ENCODE measurements around the gene PLA2G4E.
A peak's percentile ranks its signal among the peaks of the same experiment; 100 is the strongest.

Gene PLA2G4E

GRCh38 chr15:42020713-42021273 is at the start of gene PLA2G4E:
TSS of gene PLA2G4E (minus strand) at chr15:42021042. CDS start at chr15:42021030, 12 bp downstream.
- no peak for DNase-seq

GRCh38 chr15:42070279-42070975 is 49.6 kb upstream of the PLA2G4E start:
- no peak for DNase-seq

- no peak for DNase-seq
These were observed 48.8 kb upstream of the PLA2G4E start for GRCh38 chr15:42069496-42070278.

GRCh38 chr15:42069025-42069424 is 48.2 kb upstream of the PLA2G4E start:
- DNase-seq: no peak

- DNase-seq: no peak
These were observed 47.8 kb upstream of the PLA2G4E start for GRCh38 chr15:42068601-42069000.

DNA sequence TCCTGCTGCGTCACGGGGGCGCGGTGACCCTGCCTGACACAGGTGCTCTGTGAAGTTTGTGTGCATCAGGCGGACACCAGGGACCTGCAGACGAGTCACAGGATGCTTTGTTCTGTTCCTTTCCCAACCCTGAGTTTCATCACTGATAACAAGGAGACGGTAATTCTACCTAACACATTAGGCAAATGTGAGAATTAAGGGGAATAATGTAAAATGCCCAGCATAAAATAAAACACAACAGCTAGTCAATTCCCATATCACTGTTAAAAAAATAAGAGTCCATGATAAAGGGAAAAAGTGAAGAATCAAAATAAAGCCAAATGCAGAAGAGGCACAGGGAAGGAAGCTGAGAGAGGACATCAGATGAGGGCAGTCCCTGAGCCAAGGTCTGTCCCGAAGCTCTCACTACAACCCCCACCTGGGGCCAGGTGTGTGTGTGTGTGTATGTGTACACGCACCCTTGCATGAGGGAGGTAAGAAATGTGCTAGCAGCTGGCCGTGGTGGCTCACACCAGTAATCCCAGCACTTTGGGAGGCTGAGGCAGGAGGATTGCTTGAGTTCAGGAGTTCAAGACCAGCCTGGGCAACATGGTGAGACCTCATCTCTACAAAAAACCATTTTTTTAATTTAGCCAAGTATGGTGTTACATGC is 46.0 kb upstream of the PLA2G4E start:
- no peak for DNase-seq

GRCh38 chr15:42065468-42065867 is 44.6 kb upstream of the PLA2G4E start:
- no peak for DNase-seq

DNA sequence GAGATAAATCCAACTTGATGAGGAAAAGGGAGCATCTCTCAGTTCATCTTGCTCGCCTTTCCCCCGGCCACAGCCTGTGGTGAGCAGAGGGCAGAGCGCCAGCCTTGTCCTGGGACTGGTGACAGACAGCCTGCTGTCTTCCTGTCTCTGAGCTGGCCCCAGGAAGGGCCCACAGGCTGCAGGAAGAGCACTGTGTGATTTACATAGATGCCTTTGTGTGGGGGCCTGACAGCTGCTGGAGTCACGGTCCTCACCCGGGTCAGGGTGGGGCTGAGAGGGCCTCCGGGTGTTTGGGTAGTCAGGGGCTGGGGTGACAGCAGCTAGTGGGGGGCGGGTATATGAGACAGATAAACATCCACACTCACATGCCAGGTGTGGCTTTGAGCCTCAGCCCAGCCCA is 44.2 kb upstream of the PLA2G4E start:
- no peak for DNase-seq

- no peak for DNase-seq
These were observed 43.4 kb upstream of the PLA2G4E start for GRCh38 chr15:42064271-42064670.

GRCh38 chr15:42063122-42063848 is 42.4 kb upstream of the PLA2G4E start:
- no peak for DNase-seq

DNA sequence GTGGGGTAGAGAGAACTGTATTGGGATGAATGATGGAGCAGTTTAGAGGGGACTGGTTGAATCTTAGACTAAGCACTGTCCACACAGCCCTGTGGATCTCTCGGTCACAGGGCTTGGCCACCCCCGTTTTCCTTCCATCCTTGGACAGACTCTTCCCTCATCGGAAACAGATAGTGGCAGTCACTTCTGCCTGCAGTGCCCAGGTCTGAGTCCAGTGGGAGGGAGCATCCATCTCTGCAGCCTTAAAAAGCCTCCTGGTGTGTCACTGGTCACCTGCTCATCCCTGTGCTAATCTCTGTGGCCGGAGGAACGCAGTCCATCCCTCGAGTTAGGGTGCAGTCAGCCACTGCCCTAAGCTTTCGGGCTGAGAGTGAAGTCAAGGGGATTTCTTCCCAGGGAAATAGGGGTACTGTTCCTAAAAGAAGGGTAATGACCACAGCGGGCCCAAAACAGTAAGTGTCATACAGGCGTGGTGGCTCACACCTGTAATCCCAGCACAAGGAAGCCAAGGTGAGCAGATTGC is 41.5 kb upstream of the PLA2G4E start:
- DNase-seq: no peak

GRCh38 chr15:42060797-42061196 is 40.0 kb upstream of the PLA2G4E start:
- no peak for DNase-seq

- DNase-seq: no peak
These were observed 39.6 kb upstream of the PLA2G4E start for GRCh38 chr15:42060477-42060763.

- peak; percentile 36 for DNase-seq
These were observed 39.0 kb upstream of the PLA2G4E start for GRCh38 chr15:42059661-42060476.

GRCh38 chr15:42058791-42059190 is 37.9 kb upstream of the PLA2G4E start:
- no peak for DNase-seq

DNA sequence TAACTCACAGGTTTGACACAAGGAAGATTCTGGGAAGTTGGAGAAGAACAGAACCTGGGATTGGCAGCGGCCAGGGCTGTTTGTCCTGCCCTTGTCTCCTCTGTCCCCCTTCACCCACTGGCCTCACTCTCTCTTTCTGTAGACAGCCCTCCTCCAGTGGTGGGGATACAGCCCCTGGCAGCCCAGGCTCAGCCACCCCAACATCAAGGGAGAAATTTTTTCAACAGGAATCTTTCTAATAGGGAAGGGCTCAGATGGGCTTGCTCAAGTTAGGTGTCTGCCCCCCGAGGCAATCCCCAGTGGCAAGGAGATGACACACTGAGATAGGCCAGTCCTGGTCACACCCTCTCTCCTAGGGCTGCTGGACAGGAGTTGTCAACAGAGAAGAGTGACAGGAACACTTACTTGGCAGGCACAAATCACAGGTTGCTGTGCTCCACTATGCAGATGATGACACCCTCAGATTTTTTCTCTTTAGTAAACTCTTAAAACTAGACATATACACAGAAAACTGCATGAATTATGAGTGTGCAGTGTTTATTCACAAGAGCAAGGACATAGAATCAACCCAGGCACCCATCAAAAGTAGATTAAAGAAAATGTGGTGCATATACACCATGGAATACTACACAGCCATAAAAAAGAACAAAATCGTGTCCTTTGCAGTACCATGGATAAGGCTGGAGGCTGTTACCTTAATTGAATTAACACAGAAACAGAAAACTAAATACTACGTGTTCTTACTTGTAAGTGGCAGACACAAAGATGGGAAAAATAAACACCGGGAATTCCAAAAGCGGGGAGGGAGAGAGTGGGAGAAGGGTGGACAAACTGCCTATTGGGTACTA is 37.2 kb upstream of the PLA2G4E start:
- DNase-seq: no peak

GRCh38 chr15:42056934-42057798 is 36.3 kb upstream of the PLA2G4E start:
- DNase-seq: peak; percentile 72

DNA sequence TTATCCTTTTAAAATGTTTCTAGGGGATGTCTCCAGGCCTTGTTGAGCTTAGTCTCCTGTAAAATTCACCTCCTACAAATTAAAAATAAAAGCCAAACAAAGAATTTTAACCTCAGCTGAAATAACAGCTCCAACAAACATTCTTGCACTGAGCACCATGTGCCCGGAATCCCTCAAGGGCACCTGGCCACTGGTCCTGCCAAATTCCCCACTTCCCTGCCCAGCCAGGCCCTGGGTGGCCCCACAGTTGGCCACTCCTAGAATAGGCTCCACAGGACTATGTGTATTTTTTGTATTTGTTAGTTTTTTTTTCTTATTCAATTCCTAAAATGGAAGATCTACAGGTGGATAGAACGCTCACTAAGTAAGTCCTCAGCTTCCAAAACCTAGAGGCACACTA is 33.1 kb upstream of the PLA2G4E start:
- no peak for DNase-seq

DNA sequence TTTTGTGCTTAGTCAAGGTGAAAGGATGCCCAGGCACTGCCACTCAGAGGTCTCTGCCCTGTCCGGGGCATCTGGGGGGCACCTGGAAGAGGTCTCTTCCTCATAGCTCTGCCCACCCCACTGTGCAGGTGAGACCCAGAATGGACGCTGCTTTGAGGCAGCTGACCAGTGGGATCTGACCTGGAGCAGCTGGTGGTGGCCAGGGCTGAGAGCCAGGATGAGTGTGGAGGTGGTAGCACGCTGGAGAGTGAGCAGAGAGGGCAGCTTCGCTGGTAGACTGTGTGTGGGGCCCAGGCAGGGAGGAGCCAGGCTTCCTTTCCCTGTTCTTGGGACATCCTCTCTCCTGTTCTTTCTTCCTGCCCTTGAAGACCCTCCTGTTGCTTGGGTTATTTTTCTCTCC is 32.2 kb upstream of the PLA2G4E start:
- no peak for DNase-seq

Measured in NCI-H774 (cell line).